Thyroid gland (tissue), 4 donors: Measurements from ENCODE around the gene TSTD2.

Experiments used
- POLR2A ChIP-seq, 2 donors: fragments of 450-650 bp; IDR thresholded peaks; one replicate each; pipeline ENCODE4 v1.6.1; 2017; ENCODE audit warnings: antibody characterized with exemption in 2 of 2, mild to moderate bottlenecking in 2 of 2, moderate library complexity in 1 of 2
- TF ChIP-seq, protein P1 (sequence below), 6 experiments: fragments of 200-600 bp in 3 of 6; fragments of 450-650 bp in 3 of 6; sonication (generic) in 3 of 6; IDR thresholded peaks; one replicate each; pipeline ENCODE4 v1.5.1; 2016 to 2019; ENCODE audit warnings: antibody characterized with exemption in 6 of 6, mild to moderate bottlenecking in 2 of 6, inconsistent platforms in 1 of 6, moderate library complexity in 1 of 6

DNA sequence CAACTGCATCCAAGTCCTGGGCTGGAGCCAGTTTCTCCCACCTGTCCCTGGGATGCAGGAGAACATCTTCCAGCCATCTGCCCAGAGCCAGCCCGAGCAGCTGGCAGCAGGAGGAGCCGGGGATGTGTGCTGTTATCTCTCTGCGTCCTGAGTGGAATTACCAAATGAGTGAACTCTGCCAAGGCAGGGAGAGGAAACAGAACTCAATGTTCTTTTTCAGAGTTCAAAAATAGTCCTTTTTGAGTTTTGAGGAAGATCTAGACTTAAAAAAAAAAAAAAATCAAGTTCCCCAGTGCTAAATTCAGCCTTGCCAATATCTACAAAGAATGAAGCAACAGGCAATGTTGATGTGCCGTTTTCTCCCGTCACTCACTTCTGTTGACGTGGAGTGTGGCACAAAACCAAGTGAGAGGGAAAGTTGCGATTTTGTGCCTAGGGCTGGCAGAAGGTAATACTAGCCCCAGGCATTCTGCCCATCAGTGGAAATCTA, 75.5 kb downstream of the TSTD2 start:
- TF ChIP-seq, protein P1, sequence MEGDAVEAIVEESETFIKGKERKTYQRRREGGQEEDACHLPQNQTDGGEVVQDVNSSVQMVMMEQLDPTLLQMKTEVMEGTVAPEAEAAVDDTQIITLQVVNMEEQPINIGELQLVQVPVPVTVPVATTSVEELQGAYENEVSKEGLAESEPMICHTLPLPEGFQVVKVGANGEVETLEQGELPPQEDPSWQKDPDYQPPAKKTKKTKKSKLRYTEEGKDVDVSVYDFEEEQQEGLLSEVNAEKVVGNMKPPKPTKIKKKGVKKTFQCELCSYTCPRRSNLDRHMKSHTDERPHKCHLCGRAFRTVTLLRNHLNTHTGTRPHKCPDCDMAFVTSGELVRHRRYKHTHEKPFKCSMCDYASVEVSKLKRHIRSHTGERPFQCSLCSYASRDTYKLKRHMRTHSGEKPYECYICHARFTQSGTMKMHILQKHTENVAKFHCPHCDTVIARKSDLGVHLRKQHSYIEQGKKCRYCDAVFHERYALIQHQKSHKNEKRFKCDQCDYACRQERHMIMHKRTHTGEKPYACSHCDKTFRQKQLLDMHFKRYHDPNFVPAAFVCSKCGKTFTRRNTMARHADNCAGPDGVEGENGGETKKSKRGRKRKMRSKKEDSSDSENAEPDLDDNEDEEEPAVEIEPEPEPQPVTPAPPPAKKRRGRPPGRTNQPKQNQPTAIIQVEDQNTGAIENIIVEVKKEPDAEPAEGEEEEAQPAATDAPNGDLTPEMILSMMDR (IDR thresholded peaks at IDR 0.05), result peak in 1 of 6 experiments; percentile 12
- peak in 1 of 2 donors; percentile 68 for TF ChIP-seq POLR2A (IDR thresholded peaks at IDR 0.05)
